GM19468 (cell line): Measurements from ENCODE around the gene ITGBL1.

Experiments
- ATAC-seq: cut with Tn5 transposase; IDR thresholded peaks from one replicate; pipeline ENCODE4 v1.9.1; 2021; ENCODE audit warnings: mild to moderate bottlenecking, moderate library complexity, moderate number of reproducible peaks; ENCODE audit not compliant: unreplicated experiment; ENCODE audit errors: extremely low read depth

ITGBL1 gene

DNA sequence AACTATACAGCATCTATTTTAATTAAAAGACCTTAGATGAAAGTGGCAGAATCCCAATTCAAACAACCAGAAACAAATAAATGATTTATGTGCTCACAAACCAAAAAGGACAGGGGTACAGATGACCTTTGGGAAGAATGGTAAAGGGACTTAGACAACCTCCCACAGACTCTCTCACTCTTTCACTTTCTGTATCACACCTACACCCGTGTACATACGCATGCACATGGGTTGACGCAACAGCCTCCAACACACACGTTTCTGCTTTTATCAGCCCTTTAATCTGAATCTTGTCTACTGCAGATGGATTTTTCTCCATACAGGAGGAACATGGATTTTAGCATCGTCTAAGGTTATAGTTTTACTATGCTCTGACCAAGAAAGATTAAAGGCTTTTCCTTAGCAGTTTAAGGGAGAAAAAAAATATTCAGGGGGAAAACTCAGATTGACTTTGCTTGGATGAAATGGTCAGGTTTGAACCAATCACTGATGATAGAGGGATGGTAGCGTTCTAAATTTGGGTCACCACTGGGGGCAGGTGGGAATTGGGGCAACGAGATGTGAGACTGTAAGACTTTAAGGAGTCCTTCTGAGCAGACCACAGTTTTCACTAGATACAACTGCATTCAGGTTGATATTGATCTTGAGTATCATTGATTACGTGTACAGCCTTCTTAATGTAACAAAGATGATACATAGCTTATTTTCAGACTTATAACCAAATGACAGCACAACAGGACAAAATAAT is 166.1 kb downstream of the ITGBL1 start:
- ATAC-seq = no peak

DNA sequence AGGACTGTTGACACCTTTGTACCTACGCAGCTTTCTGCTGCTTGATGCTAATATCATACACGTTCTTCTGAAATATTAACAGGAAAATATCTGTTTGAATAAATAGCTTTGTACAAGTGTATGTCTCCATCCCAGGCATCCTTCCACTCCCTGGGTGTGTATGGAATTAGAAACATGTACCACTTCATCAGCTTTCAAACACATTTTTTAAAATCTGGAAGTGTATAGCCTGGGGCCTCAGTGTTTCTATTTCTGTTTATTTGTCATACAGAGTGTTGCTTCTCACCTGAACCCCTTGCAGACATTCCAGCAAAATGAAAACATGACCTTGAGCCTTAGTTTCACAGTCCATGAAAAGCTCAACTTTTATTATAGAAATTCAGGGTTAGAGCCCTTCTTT is 168.6 kb downstream of the ITGBL1 start:
- ATAC-seq = no peak

DNA sequence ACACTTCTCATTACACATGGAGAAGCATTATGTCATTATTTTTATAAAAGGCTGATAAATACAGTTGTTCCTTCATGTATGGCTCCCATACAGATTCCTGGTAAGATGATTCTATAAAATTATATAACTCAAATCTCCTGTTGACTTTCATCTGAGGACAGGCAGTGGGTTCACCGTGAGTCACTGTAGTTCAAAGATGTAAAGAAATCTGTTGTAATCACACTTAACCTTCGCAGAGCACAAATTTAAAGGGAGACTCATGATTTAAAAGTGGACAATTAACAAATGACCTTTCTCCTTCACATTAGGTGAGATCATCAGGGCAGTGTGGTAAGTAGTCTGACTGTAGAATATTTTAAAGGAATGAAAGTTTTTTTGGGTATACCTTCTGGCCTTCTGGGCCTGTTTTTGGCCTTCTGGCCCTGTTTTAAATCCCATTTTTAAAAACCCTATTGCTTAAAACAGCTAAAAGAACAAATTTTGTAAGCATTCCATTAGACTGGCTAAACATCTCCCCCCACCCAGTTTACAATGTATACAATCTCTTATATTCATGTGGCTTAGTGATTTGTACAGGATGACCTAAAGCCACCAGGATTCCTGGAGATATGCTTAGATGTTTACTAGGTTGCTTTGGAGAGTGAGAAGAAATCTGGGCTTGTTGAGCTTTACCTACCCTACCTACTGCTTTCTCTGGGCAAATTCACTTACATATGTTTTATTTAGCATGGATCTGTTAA is 171.2 kb downstream of the ITGBL1 start:
- ATAC-seq = no peak

DNA sequence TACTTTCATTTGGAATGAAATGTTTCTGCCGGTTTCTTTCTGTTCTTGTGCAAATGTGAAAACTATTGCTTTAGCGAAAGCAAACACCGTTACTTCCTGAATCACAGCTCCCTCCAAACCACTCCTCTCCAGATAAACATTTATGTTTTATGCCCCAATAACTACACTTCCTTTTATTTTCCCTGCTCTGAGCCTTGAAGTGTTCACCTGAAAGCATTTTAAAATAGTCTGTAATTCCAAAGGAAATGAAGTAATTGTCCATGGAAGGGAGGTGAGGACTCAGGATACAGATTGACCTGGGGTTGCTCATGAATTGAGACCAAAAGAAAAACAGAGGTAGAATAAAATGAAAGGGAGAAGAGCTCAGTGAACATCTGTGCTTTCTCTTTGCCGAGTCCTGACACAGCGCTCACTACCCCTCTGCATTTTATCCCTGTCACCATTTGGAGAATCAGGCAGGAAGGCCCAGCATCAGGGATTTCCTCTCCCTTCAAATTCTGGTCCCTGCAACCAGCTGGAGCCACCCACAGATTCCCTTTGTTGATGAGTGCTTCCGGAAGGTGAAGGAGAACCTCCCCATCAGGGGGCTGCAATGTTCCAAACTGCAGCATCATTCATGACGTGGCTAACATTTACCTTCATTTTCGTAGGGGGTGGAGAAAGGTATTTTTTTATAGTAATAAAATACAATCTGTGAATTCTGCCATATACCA is 171.9 kb downstream of the ITGBL1 start:
- ATAC-seq = no peak

DNA sequence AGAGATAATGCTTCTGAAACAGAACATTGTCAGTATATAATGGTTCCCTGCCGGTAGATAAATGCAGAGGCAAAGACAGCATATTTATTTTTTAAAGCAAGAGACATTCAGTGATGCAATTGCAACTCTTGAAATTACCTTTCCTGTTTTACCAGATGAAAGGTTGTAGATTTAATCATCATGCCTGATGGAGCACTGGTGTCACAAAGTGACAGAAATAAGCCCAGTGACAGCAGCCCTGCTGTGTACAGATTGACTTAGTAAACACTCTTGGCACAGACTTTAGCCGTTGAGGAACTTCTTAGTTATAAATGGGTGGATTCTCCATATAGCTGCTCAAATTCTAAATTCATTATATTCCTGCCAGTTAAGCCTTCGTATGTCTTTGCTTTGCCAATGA is 172.5 kb downstream of the ITGBL1 start:
- ATAC-seq = no peak

DNA sequence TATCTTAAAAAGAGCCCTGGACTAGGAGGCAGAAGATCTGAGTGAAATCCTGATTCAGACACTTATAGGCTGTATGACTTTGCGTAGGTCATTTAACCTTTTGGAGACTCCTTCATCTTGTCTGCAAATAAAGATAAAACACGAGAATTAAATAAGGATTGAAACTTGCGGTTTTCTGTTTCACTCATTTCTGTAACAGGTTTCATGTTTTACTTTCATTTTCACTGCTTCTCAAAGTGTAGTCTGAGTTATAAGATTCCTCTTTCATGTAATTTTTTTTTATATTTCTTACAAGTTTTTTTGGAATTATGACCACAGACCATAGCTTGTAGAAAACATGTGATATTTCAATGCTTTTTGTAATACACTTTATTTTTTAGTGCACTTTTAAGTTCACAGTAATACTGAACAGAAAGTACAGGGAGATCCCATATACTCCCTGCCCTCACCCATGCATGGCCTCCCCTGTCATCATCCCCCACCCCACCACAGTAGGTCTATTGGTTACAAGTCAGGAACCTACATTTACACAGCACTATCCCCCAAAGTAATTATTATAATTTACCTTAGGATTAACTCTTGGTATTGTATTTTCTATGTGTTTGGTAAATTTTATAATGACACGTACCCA is 174.6 kb downstream of the ITGBL1 start:
- peak; percentile 90 for ATAC-seq

DNA sequence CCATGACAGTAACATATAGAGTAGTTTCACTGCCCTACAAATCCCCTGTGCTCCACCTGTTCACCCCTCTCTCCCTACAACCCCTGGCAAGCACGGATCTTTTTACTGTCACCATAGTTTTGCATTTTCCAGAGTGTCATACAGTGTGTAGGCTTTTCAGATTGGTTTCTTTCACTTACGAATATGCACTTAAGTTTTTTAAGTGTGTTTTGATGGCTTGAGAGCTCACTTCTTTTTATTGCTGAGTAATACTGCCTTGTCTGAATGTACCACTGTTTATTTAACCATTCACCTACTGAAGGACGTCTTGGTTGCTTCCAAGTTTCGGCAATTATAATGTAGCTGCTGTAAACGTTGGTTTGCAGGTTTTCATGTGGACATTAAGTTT is 175.1 kb downstream of the ITGBL1 start:
- ATAC-seq = peak; percentile 5

DNA sequence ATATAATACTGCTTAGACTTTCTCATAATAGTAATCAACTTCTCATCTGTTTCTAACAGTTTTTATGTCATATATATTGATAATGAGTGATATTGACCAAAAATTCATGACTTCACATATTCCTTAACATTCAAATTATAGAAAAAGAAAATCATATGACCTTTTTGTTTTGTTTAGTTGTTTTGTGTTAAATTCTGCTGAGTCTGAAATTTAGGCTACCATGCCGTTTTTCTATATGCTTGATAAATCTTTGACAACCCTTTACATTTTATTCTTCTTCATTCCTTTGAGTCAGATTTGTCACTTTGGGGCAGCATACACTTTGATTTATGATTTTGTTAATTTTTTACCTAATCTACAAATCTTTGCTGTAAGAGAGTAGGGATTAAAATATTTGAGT is 176.4 kb downstream of the ITGBL1 start:
- no peak for ATAC-seq

DNA sequence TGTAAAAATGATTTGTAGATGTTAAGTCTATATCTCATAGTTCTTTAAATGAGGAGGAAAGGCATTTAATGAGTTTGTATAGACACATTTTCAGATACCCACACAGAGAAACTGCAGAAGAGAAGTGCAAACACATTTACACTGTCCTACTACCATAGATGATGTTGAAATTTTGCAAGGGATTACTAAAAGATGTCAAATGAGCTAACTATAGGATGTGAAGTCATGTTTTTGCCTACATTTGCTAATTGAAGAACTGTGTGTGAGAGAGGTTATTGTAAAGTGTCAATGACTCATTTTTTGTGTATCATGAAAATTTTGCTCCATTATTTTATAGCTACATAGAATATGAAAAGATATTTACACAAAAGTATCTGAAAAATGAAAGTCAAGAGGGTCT is 178.9 kb downstream of the ITGBL1 start:
- no peak for ATAC-seq

DNA sequence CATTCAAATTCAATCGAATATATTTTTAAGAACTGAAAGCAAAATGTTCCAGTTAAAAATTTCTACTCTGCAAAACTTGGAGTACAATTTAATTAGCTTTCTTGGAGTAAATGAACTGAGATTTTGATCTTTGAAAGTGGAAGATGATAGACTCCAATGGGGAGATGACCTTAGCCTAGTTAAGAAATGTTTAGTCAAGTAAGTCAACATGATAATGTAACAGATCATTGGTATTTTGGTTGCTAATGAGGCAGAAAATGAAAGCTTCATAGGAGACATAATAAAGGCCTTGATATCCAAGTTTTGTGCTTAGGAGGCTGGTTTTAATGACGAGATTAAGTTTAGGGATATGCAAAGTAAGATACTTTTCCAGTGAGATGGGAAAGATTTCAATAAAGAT is 181.7 kb downstream of the ITGBL1 start:
- no peak for ATAC-seq

DNA sequence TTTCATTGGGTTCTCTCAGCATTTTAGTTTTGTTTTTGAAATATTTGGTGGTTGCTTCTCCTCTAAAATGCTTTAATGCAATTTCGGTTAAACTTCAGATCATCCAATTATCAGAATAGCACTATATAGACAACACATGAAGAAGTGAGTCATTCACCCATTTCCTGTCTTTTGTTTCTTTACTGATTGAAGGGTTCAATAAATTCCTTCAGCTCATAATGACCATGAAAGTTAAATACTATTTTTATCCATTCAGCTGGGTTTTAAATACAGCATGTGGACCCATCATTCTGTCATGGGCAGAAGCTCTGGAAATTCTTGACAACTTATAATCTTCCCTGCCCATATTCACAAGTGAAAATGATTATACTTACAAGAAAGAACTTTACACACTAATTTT is 187.2 kb downstream of the ITGBL1 start:
- no peak for ATAC-seq

DNA sequence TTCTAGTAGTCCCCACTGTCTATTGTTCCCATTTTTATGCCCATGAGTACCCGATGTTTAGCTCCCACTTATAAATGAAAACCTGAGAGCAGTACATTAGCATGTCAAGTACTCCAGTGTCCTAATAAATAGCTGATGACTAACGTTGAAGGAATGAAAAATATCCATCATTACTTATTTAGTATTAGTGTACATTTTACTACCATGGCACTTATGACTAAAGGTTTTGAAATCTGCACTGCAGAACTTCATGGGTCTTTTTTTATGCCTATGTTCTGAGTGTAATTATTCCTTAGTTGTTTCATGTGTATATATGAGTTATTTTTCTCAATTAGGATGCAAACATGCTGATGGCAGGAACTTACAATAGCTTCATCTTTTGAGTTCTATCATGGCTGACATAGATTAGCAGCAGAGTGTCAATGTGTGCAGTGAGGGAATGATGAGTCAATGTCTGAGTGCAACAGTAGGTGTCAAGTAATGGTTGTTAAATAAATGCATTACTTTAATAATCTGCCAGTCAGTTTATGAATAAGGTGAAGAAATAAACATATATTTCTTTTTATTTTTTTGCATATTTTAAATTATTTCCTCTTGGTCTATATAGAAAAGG is 188.4 kb downstream of the ITGBL1 start:
- ATAC-seq = no peak

DNA sequence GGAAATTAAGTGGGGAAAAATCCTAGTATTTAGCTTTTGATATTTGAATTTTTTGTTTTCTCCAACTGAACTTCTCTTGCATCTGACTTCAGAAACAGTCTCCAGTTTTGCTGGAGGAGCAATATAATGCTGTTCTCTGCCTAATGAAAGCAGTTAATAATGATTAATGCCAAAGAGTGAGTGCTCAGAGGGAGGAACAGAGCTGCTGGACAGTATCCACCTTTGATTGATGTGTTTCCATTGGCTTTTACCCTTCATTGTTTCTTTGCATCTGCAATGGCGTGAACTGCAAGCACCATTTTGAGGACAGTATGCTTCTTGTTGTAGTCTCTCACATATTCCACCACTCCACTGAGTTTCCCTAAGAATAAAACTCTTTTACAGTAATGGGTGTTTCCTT is 193.4 kb downstream of the ITGBL1 start:
- ATAC-seq = no peak

DNA sequence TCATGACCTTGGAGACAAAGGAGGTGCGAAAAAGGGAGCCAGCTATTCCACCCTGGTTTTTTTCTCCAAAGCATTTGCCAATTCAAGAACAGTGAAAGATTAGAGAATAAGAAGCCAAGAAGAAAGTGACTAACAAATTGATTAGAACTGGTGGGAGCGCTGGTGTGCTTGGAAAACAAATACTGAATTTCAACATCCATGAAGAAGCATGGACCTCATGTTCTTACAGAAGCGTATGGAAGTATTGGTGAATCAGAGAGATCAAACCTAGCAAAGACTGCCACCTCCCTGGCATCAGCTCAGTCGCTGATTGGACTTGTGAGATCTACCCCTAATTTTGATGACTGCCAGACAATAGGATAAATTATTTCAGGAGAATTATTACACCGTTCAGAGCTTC is 195.3 kb downstream of the ITGBL1 start:
- ATAC-seq = no peak

DNA sequence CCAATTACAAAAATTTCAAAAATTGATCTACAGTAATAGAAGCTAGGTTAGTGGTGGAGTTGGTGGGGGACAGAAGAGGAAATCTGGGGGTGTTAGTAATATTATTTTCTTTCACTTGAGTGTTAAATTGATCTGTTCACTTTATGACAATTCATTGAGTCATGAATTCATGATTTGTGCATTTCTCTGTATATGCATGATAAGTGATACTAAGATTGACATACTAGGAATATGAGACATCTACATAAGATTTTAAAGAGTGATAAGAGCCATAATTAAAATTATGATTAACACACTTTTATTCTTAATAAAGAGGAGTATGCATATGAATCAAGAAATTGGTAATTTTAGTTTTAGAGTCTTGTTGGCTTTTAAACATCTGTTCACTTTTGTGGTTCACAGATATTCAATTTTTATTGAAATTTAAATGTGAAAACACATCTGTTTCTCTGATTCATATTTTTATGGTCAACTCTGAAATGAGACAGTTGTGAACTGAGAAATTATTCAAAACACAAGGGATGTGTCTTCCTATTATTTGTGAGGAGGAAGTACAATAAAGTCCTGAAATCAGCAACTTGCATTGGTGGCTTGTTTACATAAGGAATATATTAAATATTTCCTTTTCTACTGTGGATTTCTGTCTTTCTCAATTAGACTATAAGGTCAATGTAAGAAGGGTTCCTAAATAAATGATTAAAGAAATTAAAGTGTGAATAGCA is 196.5 kb downstream of the ITGBL1 start:
- ATAC-seq = no peak

DNA sequence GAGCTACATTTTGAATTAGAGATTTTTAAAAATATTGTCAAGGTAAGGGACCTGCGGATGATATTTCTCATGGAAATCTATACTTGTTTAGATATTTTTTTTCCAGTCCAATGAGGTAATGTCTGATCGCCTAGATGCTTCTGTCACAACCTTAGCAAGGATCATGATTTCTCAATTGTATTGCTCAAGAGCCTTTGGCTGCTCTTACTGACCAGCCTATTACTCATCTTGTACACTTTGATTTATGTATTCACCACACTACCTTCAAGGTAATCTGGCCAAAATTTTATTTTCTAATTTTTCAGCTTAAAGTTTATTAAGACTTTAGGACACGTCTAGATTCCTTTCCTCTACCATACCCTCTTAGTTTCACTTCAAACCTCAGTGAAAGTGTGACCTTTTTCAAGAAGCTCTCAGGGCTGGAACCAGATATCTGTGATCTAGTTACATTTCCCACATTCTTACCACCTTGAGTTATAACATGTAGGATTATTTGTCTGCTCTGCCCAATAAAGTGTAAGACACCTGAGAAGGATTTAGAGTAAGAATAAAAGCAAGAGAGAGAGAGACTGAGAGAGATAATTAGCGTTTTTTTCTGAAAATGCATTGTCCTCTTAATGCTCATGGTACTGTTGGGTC is 197.1 kb downstream of the ITGBL1 start:
- ATAC-seq = no peak

DNA sequence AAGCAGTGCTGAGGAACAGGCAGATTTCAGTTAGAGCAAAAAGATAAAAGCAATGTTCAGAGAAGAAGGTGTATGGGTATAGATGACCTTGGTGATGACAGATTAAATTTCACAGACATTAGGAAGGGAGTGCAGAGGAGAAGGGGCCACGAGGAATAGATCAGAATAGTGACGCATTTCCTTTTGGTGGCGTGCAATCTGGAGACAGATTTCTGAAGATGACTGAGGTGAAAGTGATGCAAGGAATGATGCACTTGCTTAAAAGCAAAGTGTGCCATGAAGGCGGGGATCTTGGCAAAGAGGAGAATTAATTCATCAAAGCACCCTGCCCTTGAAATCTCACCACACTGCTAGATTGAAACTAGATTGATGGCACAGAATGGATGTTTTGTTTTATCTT is 202.4 kb downstream of the ITGBL1 start:
- no peak for ATAC-seq

DNA sequence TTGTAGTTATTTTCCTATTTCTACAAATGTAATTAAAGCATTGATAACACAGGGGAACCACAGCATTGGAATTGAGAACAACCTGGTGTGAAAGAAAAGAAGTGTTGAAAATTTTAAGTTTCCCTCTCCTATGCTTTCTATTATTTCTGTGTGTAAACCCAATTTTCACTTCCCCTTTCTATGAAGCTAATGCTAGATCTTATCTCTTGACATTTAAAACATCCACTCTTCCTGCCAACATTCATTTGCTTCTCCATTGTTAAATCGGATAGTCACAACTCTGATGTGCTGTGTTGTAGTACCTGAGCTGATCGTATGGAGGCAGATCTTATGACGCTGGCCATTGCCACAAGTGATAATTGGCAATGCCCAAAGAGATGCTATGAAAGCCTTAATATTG is 203.0 kb downstream of the ITGBL1 start:
- peak; percentile 59 for ATAC-seq

DNA sequence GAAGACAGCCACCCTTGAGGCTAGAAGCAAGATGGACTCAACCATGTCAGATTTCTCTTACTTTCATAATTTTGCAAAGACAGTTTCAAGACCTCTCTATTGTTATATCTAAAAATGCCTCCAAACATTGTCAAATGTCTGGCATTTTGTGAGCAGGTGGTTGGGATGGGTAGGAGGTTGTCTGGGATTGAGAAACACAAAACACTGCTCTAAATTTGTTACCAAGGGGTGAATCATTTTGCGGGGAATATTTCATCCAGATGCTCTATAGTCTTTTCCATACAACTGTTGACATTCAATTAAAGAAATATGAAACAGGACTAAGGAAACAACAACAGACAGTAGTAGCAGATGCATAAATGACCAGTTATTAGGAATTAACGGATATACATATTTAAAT is 208.2 kb downstream of the ITGBL1 start:
- no peak for ATAC-seq
